Neural crest cell (in vitro differentiated cells): ENCODE measurements around the gene AKAP7. TPM values are rescaled to one million over a fixed set of nuclear protein-coding genes. Genes with fewer than 3 reads are reported as not detected.

ENCODE experiments used
- DNase-seq: peaks from one replicate; pipeline ENCODE4 v3.0.0; 2021; ENCODE audit warnings: low read depth, mixed read lengths, low spot score
- H3K27ac Mint-ChIP-seq: one replicate; pipeline ENCODE4 v1.8.0; 2021; ENCODE audit warnings: mild to moderate bottlenecking, mixed read lengths; ENCODE audit not compliant: unreplicated experiment
- H3K27me3 Mint-ChIP-seq: 2 replicates; pipeline ENCODE4 v1.8.0; 2021; ENCODE audit warnings: low read depth, mild to moderate bottlenecking, mixed read lengths
- H3K36me3 Mint-ChIP-seq: 2 replicates; pipeline ENCODE4 v1.8.0; 2021; ENCODE audit warnings: low read depth, mild to moderate bottlenecking, mixed read lengths
- H3K4me1 Mint-ChIP-seq: 2 replicates; pipeline ENCODE4 v1.8.0; 2021; ENCODE audit warnings: mixed read lengths
- H3K4me3 Mint-ChIP-seq: one replicate; pipeline ENCODE4 v1.8.0; 2021; ENCODE audit warnings: mild to moderate bottlenecking, mixed read lengths
- H3K9me3 Mint-ChIP-seq: 2 replicates; pipeline ENCODE4 v1.8.0; 2021; ENCODE audit warnings: mixed read lengths
- total RNA-seq: library from RNA; stranded (reverse); gene quantifications from 2 replicates; pipeline ENCODE4 v1.2.1, GENCODE V29; 2021
- TF ChIP-seq, protein P1 (sequence below): fragments of 200-600 bp; sonication (generic); conservative IDR thresholded peaks from 2 replicates; pipeline ENCODE4 v1.5.0; 2021; ENCODE audit warnings: antibody characterized with exemption, mild to moderate bottlenecking

Gene AKAP7
- total RNA-seq, 1 donor from 2014 or later = 7.8 TPM

DNA sequence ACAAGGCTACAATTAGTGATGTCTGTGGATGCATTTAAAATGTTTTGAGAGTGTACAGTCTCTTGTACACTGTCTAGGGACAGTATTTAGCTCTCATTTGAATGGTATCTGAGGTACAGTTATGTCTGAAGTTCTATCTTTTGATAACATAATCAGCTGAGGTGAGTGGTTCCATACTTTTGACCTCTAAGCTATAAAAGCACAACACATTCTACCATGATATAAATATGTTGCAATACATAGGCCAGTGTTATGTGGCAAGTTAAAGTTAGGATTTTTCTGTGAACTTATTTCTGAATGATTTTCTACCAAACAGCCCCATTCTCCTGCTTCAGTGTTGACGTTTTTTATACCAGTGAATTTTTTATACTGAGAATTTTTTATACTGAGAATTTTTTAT, 77.6 kb downstream of the AKAP7 start:
- no peaks in the 10 kb centered on the region for H3K36me3 Mint-ChIP-seq
- TF ChIP-seq, protein P1, sequence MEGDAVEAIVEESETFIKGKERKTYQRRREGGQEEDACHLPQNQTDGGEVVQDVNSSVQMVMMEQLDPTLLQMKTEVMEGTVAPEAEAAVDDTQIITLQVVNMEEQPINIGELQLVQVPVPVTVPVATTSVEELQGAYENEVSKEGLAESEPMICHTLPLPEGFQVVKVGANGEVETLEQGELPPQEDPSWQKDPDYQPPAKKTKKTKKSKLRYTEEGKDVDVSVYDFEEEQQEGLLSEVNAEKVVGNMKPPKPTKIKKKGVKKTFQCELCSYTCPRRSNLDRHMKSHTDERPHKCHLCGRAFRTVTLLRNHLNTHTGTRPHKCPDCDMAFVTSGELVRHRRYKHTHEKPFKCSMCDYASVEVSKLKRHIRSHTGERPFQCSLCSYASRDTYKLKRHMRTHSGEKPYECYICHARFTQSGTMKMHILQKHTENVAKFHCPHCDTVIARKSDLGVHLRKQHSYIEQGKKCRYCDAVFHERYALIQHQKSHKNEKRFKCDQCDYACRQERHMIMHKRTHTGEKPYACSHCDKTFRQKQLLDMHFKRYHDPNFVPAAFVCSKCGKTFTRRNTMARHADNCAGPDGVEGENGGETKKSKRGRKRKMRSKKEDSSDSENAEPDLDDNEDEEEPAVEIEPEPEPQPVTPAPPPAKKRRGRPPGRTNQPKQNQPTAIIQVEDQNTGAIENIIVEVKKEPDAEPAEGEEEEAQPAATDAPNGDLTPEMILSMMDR = no peak
- H3K4me3 Mint-ChIP-seq = no peak overlapping the region
- H3K27me3 Mint-ChIP-seq = no peaks in the 10 kb centered on the region
- no peak overlapping the region for H3K27ac Mint-ChIP-seq
- H3K4me1 Mint-ChIP-seq = no peaks in the 10 kb centered on the region
- peaks cover 4% of the 10 kb centered on the region for H3K9me3 Mint-ChIP-seq
- DNase-seq = no peak

DNA sequence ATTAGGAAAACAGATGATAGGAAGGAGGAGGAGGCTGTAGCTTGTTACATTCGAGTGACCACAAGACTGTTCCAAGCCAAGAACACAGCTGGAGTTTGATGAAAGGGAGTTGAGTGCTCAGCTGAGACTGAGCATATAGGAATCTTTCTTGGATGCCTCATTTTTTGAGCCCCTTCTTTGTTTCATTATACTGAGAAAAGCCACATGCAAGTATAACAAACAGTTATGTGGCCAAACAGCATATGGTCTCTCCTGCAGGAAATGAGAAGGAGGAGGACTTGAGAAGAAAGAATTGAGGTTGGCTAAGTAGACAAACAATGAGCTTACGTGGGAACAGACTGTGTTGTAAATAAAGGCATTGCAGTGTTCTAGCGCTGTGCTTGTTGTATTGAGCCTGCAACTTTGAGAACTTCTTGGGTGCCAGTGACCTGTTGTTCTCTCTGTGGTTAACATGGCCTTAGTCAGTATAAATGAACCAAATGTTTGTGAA, 78.3 kb downstream of the AKAP7 start:
- DNase-seq = no peak
- H3K4me1 Mint-ChIP-seq = no peaks in the 10 kb centered on the region
- no peak overlapping the region for H3K4me3 Mint-ChIP-seq
- H3K27ac Mint-ChIP-seq = no peak overlapping the region
- H3K27me3 Mint-ChIP-seq = no peaks in the 10 kb centered on the region
- no peaks in the 10 kb centered on the region for H3K36me3 Mint-ChIP-seq
- TF ChIP-seq, protein P1 = no peak
- H3K9me3 Mint-ChIP-seq = peaks cover 4% of the 10 kb centered on the region

DNA sequence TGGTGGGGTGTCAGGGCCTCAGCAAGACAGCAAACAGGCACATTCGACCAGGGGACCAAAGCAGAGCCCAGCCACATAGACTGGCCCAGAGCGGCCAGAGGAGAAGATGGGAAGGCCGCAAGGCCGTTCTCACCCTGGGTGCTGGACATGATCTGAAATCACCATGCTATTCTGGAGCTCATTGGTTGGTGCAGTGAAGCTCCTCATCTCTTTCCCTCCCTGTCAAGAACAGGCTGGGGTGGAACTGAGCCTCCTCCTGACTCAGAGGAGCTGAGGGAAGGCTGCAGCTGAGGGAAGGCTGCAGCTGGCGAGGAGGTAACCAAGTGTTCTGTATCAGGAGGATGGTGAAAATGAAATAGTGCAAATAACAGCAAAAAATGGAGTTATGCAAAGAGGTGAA, 80.0 kb downstream of the AKAP7 start:
- DNase-seq = no peak
- TF ChIP-seq, protein P1 = no peak
- Mint-ChIP-seq H3K9me3 (peaks cover 4% of the 10 kb centered on the region), H3K4me3 (no peak overlapping the region), H3K4me1 (no peaks in the 10 kb centered on the region), H3K36me3 (peaks cover 2% of the 10 kb centered on the region), H3K27ac (no peak overlapping the region), H3K27me3 (no peaks in the 10 kb centered on the region)

DNA sequence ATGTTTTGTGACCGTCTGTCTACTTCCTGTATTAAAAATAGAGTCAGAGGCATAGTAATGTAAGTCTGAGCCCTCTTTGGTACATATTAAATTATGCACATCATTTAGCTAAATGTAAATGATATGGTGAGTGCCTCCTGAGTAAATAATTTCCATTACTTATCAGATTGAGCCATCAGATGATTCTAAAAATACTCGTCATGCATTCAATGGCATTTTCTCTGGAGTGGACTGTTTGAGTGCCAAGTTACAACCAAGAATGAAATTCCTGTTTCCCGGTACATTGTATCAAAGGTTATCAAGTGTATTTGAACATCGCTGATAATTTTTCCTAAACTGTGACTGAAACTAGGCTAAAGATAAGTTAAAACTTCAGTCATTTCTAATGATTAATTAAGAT, 81.0 kb downstream of the AKAP7 start:
- peaks cover 7% of the 10 kb centered on the region for H3K36me3 Mint-ChIP-seq
- no peak for DNase-seq
- no peaks in the 10 kb centered on the region for H3K27me3 Mint-ChIP-seq
- TF ChIP-seq, protein P1 = no peak
- H3K4me3 Mint-ChIP-seq = no peak overlapping the region
- no peaks in the 10 kb centered on the region for H3K4me1 Mint-ChIP-seq
- H3K27ac Mint-ChIP-seq = no peak overlapping the region
- no peaks in the 10 kb centered on the region for H3K9me3 Mint-ChIP-seq

DNA sequence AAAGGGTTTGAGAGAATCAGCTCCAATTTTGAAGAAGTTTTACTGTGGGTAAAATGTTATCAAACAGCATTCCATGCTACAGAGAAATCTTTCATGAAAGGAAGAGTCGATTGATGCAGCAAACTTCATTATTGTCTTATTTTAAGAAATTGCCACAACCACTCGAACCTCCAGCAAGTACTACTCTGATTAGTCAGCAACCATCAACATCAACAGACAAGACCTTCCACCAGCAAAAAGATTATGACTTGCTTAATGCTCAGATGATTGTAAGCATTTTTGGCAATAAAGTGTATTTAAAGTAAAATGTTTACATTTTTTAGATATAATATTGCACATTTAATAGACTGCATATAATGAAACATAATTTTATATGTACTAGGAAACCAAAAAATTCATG, 87.5 kb downstream of the AKAP7 start:
- TF ChIP-seq, protein P1 = no peak
- no peaks in the 10 kb centered on the region for H3K9me3 Mint-ChIP-seq
- H3K4me3 Mint-ChIP-seq = no peak overlapping the region
- no peaks in the 10 kb centered on the region for H3K4me1 Mint-ChIP-seq
- H3K36me3 Mint-ChIP-seq = peaks cover 10% of the 10 kb centered on the region
- no peak for DNase-seq
- H3K27ac Mint-ChIP-seq = no peak overlapping the region
- H3K27me3 Mint-ChIP-seq = no peaks in the 10 kb centered on the region

DNA sequence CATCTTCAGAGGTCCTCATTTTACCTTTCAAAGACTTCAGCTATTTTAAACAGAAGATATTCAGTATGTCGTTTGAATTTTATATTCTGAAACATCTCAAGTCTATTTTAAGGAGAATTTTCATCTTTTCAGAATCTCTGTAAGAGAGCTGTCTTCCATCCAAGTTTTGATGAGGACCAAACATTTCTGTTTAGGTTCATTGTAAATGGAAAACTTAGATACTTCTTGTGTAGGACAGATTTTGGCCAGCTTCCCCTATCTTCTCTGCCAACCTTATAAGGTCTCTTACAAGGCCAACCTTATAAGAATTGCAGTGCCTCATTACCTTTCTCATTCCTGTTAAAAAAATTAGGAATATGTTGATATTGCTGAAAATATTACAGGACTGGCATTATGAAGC, 88.1 kb downstream of the AKAP7 start:
- H3K9me3 Mint-ChIP-seq = no peaks in the 10 kb centered on the region
- H3K4me3 Mint-ChIP-seq = no peak overlapping the region
- DNase-seq = no peak
- no peak overlapping the region for H3K27ac Mint-ChIP-seq
- H3K27me3 Mint-ChIP-seq = no peaks in the 10 kb centered on the region
- TF ChIP-seq, protein P1 = no peak
- H3K4me1 Mint-ChIP-seq = no peaks in the 10 kb centered on the region
- peaks cover 10% of the 10 kb centered on the region for H3K36me3 Mint-ChIP-seq
